HCT116 (cell line): Measurements from ENCODE around the gene MESP2. TPM values are rescaled to one million over a fixed set of nuclear protein-coding genes. Genes with fewer than 3 reads are reported as not detected.

Experiments used
- ATAC-seq: fragments of 200-7000 bp; cut with Tn5 transposase; 2 replicates; pipeline ENCODE4 v1.9.1; 2020; ENCODE audit warnings: mild to moderate bottlenecking, moderate library complexity
- BruUV-seq: library from RNA; stranded (reverse); fragments of 400-500 nt; replicated peaks from 2 replicates; lab custom pipeline; 2021; lab: Mats Ljungman, UMichigan
- CTCF ChIA-PET: fragments of 300-600 bp; sonication (Branson Sonifier 250); formaldehyde crosslinking; loops from one replicate; lab custom pipeline; 2021; ENCODE audit warnings: antibody characterized with exemption; lab: Charles Lee
- POLR2A ChIA-PET: fragments of 300-600, 350-600 bp; sonication (Branson Sonifier 250); formaldehyde crosslinking; loops from one replicate; lab custom pipeline; 2021; ENCODE audit warnings: antibody characterized with exemption; lab: Charles Lee
- RAD21 ChIA-PET, 2 experiments: fragments of 300-600 bp; sonication (Branson Sonifier 250); formaldehyde crosslinking; loops; one replicate each; lab custom pipeline; 2023; ENCODE audit warnings: low total read pairs in 2 of 2; ENCODE audit not compliant: uncharacterized antibody in 2 of 2, unreplicated experiment in 2 of 2, low non-redundant PET in 1 of 2; lab: Charles Lee
- DNase-seq: peaks from one replicate; pipeline ENCODE4 v3.0.0-alpha.2; 2010; ENCODE audit warnings: low read depth, low spot score
- H2AFZ ChIP-seq: fragments of 200-600 bp; shearing (Covaris generic), sonication (generic); 2 replicates; pipeline ENCODE4 v1.6.1; 2017; ENCODE audit warnings: low read depth, mixed run types, mixed read lengths, antibody characterized with exemption, low read length; ENCODE audit not compliant: poor library complexity, severe bottlenecking
- H3K27ac ChIP-seq: 2 replicates; pipeline ENCODE4 v1.5.1; 2012; ENCODE audit warnings: low read depth, low read length
- H3K27me3 ChIP-seq: fragments of 200-600 bp; sonication (generic); 2 replicates; pipeline ENCODE4 v1.6.1; 2016; ENCODE audit warnings: mixed run types, low read length, mixed read lengths; ENCODE audit not compliant: insufficient read depth
- H3K36me3 ChIP-seq, 2 experiments: fragments of 200-500 bp in 1 of 2; fragments of 200-600 bp in 1 of 2; sonication (Bioruptor generic) in 1 of 2; sonication (generic) in 1 of 2; 2 replicates each; pipeline versions ENCODE4 v1.5.1 to v1.6.1; 2014 to 2016; ENCODE audit warnings: low read length in 2 of 2, inconsistent platforms in 1 of 2, mixed read lengths in 1 of 2, mixed run types in 1 of 2; ENCODE audit not compliant: insufficient read depth in 2 of 2, control insufficient read depth in 1 of 2
- H3K4me1 ChIP-seq, 2 experiments: fragments of 200-600 bp in 1 of 2; sonication (generic) in 1 of 2; 2 replicates each; pipeline versions ENCODE4 v1.5.1 to v1.6.1; 2012 to 2017; ENCODE audit warnings: low read length in 2 of 2, inconsistent platforms in 1 of 2, mild to moderate bottlenecking in 1 of 2, mixed read lengths in 1 of 2, mixed run types in 1 of 2, moderate library complexity in 1 of 2; ENCODE audit not compliant: insufficient read depth in 2 of 2, control insufficient read depth in 1 of 2
- H3K4me2 ChIP-seq: fragments of 200-600 bp; sonication (generic); 2 replicates; pipeline ENCODE4 v1.6.1; 2017; ENCODE audit warnings: mixed run types, low read length, mixed read lengths
- H3K4me3 ChIP-seq, 2 experiments: fragments of 200-600 bp in 1 of 2; sonication (generic) in 1 of 2; replicated peaks in 1 of 2; 2 replicates each; pipeline ENCODE4 v1.5.1; 2011 to 2016; ENCODE audit warnings: low read length in 2 of 2, control low read depth in 1 of 2, low read depth in 1 of 2, mild to moderate bottlenecking in 1 of 2, mixed read lengths in 1 of 2, mixed run types in 1 of 2
- H3K79me2 ChIP-seq: fragments of 200-600 bp; sonication (generic); 2 replicates; pipeline ENCODE4 v1.6.1; 2017; ENCODE audit warnings: mild to moderate bottlenecking, mixed run types, low read length, moderate library complexity, mixed read lengths; ENCODE audit not compliant: insufficient read depth
- H3K9ac ChIP-seq: fragments of 200-600 bp; sonication (generic); 2 replicates; pipeline ENCODE4 v1.6.1; 2016; ENCODE audit warnings: low read length, mixed read lengths
- H3K9me2 ChIP-seq: fragments of 200-600 bp; sonication (generic), shearing (Covaris generic); 2 replicates; pipeline ENCODE4 v1.6.1; 2017; ENCODE audit warnings: mixed run types, mild to moderate bottlenecking, moderate library complexity; ENCODE audit not compliant: insufficient read depth
- H3K9me3 ChIP-seq, 2 experiments: fragments of 200-500 bp in 1 of 2; fragments of 200-600 bp in 1 of 2; sonication (Bioruptor generic) in 1 of 2; sonication (generic) in 1 of 2; 2 replicates each; pipeline ENCODE4 v1.6.1; 2014 to 2017; ENCODE audit warnings: low read length in 2 of 2, mixed read lengths in 2 of 2, inconsistent platforms in 1 of 2, low read depth in 1 of 2, mild to moderate bottlenecking in 1 of 2, mixed run types in 1 of 2, moderate library complexity in 1 of 2; ENCODE audit not compliant: control insufficient read depth in 1 of 2, insufficient read depth in 1 of 2
- H4K20me1 ChIP-seq: fragments of 200-600 bp; sonication (generic), shearing (Covaris generic); 2 replicates; pipeline ENCODE4 v1.6.1; 2017; ENCODE audit warnings: mixed run types, mild to moderate bottlenecking, moderate library complexity; ENCODE audit not compliant: insufficient read depth
- ATF3 ChIP-seq: IDR thresholded peaks from 2 replicates; pipeline ENCODE4 v1.6.1; 2012
- CEBPB ChIP-seq: IDR thresholded peaks from 2 replicates; pipeline ENCODE4 v1.6.1; 2012; ENCODE audit warnings: low read depth
- RAD21 ChIP-seq: IDR thresholded peaks from 2 replicates; pipeline ENCODE4 v1.6.1; 2012; ENCODE audit warnings: low read depth, mild to moderate bottlenecking
- REST ChIP-seq: IDR thresholded peaks from 2 replicates; pipeline ENCODE4 v1.6.1; 2012; ENCODE audit warnings: low read depth
- intact Hi-C: fragments of 100-400 bp; cut with micrococcal nuclease; formaldehyde crosslinking; loops from 2 replicates; pipeline ENCODE4 v1.10.0; 2022
- total RNA-seq: library from RNA; stranded (reverse); gene quantifications from one replicate; pipeline ENCODE4 v1.2.1, GENCODE V29; 2021; ENCODE audit not compliant: unreplicated experiment

The MESP2 gene
- total RNA-seq, 1 experiment from 2014 or later: 0.20 TPM

DNA sequence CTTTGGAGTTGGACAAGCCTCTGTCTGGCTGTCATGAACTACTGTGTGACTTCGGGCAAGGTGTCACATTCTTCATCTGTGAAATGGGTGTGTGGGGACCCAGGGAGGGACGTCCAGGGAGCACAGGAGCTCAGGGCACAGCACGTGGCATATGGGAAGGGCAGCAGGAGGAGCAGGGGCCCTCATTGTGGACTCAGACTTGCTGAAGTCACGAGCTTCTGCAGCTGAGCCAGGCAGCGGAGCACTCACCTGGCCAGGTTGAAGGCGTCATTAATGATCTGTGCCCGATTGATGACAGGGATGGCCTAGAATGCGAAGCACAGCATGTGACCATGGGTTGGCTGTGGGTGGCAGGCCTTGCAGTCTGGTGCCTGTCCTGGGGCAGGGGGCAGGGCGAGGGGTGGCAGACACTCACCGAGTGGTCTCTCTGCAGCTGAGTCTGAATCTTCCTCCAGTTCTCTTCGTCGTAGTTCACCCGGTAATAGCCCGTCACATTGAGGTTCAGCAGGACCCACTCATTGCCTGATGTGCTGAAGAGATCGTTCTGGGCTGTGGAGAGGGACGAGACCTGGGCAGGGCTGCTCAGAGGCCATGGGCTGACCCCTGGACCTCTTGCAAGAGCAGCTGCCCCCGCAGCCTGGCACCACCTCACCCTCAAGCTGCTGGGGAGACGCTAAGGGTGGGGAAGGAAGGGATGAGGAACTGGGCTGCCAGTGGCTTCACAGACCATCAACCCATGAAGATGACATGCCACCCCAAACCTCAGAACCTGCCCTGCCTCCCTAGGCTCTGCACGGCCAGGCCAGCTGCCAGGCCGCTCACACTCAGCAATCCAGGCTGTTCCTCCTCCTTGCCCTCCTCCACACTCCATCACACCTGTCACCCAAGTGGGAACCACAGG, 23.1 kb downstream of the MESP2 start:
- TF ChIP-seq CEBPB: no peak
- TF ChIP-seq ATF3: no peak
- TF ChIP-seq REST: no peak
- TF ChIP-seq RAD21: no peak
- TF ChIP-seq, all 23 proteins: peak for 0
- no peaks in the 10 kb centered on the region for H4K20me1 ChIP-seq
- H3K9ac ChIP-seq: no peak overlapping the region
- ChIA-PET CTCF (no interaction called here), POLR2A (no interaction called here), RAD21 (no interaction called here)
- H3K4me2 ChIP-seq: no peak overlapping the region
- H3K27me3 ChIP-seq: no peaks in the 10 kb centered on the region
- no peaks in the 10 kb centered on the region for H3K9me2 ChIP-seq
- BruUV-seq: no TSS peak
- H3K9me3 ChIP-seq: no peaks in the 10 kb centered on the region
- no peaks in the 10 kb centered on the region for H3K79me2 ChIP-seq
- no peak overlapping the region for H2AFZ ChIP-seq
- H3K4me1 ChIP-seq: peaks cover 4% of the 10 kb centered on the region in 2 experiments; a peak in 1 of 4 replicates
- H3K27ac ChIP-seq: no peak overlapping the region
- H3K4me3 ChIP-seq: no peak overlapping the region
- intact Hi-C loops: no loop called here
- ATAC-seq: no peak
- no peaks in the 10 kb centered on the region for H3K36me3 ChIP-seq
- DNase-seq: no peak
